Measurements from ENCODE around the gene TAF4B.

Gene TAF4B

GRCh38 chr18:26394047-26394654 lies 167.9 kb downstream of the TAF4B start:
- no peak for DNase-seq

DNA sequence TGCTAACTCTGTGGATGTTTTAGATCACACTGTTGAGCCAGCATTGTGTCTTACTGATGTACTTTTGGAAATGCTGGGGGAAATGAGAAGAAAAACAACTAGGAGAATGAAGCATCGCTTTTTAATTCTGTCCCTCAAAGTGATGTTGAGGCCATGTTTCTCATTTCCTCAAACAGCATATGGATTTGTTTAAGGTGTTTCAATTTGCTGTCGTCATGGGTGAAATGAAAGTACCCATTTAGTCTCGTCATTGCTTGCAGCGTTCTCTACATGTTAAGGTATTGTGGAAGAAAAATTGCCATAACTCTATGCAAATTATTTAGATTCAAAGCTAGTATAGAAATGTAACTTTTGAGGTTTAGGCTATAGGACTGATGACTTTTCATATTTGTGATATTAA lies 170.8 kb downstream of the TAF4B start:
- DNase-seq = no peak

DNA sequence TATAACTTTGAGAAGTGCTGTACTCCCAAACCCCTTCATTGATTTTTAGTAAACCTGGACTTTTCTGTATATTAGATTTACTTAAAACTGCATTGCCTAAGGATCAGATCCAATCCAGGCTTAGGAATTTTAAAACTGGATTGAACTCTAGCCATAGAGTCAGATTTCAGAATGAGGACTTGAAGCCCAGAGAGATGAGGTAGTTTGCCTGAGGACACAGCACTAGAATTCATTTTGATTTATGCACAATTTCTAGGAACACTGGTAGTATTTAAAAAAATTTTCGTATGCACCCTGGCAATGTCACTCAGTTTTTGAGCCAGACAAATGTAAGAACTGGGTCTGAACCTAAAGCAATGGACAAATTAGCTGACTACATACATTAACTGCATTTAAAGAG lies 177.2 kb downstream of the TAF4B start:
- DNase-seq = no peak

DNA sequence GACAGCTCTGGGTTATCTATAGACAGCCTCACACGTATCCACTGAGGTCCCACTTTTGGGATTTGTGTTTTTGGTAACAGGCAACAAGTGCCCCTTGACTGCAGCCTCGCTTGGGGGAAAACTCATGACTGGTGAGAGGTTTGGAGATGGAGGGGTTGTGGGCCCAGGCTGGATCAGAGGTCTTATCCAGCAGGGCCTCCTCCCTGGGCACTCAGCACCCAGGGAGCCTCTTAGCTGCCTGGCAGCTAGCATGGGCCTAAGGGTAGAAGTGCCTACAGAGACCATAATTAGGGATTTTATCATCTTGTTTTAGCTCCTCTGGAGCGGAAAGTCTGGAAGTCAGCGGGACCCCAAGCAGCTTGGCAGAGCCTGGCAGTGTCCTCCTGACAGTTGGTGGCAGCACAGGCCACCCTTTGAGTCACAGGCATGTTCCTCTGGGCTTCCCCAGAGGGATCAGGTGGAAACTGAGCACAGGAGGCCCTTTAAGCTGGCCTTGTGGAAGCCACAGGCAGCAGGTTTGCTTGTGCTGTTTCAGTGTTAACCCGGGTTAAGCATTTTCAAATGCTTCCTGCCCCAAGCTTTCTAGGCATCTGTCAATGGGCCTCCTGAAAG lies 179.1 kb downstream of the TAF4B start:
- DNase-seq = peak in 1 of 2 experiments; percentile 8

- no peak for DNase-seq
Observed at GRCh38 chr18:26406324-26406723, 180.1 kb downstream of the TAF4B start.

DNA sequence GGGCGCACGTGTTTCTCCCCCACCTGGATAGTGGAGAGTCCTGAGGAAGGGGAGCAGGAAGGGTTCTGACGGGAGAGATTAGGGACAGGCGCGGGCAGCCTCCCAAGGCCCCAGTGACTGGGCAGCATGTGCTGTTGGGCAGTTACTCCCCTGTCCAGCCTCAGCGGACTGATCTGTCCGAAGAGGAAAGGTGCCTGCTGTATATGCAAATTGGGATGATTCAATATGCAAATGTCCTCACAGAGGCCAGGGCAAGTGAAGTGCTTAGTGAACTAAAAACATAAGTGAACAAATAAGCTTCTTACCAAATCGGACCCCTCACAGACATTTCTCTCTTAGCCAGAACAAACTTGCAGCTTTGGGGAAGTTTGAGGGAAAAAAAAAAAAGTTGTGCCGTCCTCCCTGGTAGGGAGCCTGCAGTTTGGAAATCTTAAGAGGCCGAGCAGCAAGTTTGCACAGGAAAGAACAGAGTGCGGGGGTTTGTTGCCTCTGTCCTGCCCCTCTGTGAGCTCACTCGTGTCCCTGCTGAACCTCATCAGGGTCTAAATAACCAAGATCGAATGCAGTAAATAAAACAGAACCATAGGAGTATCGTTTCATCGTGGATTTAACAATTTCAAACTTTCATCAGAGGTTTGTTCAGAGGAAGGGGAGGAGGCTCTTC lies 180.7 kb downstream of the TAF4B start:
- DNase-seq = no peak

DNA sequence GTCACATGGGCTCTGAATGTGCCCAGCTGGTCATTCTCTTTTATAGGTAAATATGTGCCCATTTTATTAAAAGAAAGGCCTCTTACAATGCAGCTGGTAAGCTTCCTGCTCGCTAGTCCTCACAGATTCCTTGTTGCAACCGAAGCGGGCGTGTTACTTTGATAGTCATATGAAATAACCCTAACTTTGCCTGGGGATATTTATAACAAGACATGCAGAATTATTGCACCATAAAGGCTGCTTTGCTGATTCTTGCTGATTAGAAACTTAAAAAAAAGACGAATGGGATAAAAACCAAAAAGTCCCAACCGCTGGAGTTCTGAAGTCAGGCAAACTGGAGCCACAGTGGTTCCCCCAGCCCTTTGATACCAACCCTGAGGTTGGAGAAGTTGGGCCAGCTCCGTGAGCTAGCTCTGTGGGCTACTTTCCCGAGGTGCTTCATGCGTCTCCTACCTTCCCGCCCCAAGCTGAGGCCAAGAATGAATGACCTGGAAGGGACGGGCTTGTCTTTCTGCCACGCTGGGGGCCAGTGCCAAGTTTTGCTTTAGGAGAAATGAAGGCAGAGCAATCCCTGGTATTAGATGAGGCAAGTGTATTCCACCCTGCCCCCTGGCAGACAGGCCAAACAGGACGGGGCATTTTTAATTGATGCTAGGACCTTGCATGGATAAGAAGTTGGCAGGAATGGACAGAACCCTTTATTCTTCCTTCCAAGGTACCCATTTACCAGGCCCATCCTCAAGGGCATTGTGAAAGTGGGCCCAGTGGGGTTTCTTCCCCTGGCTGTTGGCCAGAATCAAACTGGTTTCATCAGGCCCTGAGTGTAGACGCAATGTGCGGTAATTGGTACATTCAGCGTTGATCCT lies 181.7 kb downstream of the TAF4B start:
- no peak for DNase-seq

- DNase-seq = no peak
Observed at GRCh38 chr18:26409091-26409490, 182.8 kb downstream of the TAF4B start.

DNA sequence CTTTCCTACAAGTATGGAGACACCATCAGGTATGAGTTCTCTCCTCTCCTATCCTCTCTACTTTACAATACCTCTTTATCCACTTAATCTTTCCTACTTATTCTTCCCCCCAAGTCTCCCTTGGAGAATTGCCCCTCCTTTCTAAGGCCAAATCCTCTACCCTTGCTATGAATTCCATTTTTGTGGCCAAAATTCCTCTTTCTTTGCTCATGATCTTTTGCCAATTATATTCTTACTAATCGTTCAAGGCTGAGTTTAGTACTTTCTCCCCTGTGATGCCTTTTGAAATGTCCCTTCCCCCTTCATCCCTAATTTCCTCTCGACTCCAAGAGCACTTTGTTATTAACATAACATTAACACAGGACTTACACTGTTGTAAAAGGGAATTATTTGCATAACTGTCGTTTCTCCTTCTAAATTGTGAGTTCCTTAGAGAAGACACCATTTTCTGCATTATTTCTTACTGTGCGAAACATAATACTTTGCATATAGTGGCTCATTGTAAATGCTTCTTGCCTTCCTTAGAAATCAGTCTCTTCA lies 188.7 kb downstream of the TAF4B start:
- no peak for DNase-seq

- no peak for DNase-seq
Observed at GRCh38 chr18:26415631-26416030, 189.4 kb downstream of the TAF4B start.

- DNase-seq = no peak
Observed at GRCh38 chr18:26416652-26417150, 190.5 kb downstream of the TAF4B start.

GRCh38 chr18:26417190-26417589 lies 190.9 kb downstream of the TAF4B start:
- no peak for DNase-seq

DNA sequence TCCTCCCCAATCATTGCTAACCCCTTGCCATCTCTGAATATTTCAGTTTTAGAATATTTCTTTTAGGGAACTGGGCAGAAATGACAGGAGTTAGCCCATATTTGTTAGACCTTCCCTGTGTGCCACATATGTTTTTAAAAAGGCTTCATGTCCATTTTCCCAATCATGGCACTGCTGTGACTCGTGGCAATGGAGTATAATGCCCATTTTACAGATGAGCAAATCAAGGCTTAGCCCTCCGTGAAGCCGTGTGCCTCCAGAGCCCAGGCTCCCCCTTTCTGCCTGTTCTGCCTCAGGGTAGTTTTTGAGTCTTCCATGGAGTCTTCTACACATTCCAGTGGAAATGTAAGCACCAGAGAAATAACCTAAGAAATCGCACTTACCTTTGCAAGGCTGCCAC lies 192.0 kb downstream of the TAF4B start:
- no peak for DNase-seq

DNA sequence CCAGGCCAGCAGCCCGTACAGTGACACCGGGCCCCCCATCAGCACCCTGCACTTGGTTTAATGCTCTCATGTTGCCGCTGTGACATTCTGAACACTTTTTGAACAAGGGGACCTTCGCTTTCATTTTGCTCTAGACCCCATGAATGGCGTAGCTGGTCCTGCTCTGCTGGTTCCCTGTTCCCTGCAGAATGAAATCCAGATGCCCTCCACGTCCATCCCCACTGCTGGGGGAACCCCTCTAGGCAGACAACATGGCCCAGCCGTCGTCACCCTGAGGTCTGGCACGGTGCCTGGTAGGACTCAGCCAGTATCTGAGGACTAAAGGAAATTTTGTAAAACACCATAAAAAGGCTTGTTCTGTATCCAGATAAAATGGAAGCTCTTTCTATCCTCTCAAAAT lies 193.5 kb downstream of the TAF4B start:
- DNase-seq = no peak

- DNase-seq = no peak
Observed at GRCh38 chr18:26421503-26421902, 195.3 kb downstream of the TAF4B start.

- DNase-seq = no peak
Observed at GRCh38 chr18:26421931-26422330, 195.7 kb downstream of the TAF4B start.

DNA sequence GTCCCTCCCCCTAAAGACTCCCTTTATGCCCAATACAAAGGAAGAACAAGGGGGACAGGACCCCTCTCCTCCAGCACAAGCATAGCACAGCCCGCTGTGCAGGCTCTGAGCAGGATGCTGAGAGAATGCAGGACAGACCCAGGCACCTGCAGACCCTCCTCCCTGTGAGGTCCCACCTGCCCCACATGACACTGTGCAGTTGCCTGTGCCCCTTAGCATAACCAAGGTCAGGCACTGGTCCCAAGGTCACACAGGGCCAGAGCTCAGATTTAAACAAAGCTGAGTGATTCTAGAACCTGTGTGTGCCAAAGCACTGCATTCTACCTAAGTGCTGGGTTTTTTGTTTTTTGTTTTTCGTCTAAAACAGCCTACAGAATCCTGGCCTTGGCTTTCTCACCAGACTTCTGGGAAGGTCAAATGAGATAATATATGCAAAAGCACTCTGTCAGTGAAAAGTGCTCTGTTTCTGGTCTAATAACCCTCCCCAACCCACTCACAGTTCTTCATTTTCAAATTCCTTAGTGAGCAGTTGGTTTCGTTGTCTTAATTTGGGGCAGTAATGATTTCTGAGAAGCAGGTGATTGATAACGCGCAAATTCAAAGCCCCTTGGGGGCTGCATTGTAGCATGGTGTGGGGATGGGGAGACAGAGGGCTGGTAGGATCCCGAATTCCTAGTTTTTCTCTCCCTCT lies 196.4 kb downstream of the TAF4B start:
- no peak for DNase-seq

- no peak for DNase-seq
Observed at GRCh38 chr18:26424428-26425147, 198.3 kb downstream of the TAF4B start.

- no peak for DNase-seq
Observed at GRCh38 chr18:26425148-26425531, 198.9 kb downstream of the TAF4B start.

- peak in 1 of 2 experiments; percentile 36 for DNase-seq
Observed at GRCh38 chr18:26429535-26430226, 203.4 kb downstream of the TAF4B start.

All from SW 1271 (cell line).